HG03175 (cell line): ENCODE data around the gene POM121C.
"Not testable (repeated sequence)": the region's sequence is repeated elsewhere in the genome, so short reads cannot be mapped to it uniquely, and the experiment has no call there.

Experiments used
- ATAC-seq: cut with Tn5 transposase; IDR thresholded peaks from one replicate; pipeline ENCODE4 v1.9.1; 2021; ENCODE audit warnings: mild to moderate bottlenecking, moderate library complexity; ENCODE audit not compliant: unreplicated experiment

POM121C gene

DNA sequence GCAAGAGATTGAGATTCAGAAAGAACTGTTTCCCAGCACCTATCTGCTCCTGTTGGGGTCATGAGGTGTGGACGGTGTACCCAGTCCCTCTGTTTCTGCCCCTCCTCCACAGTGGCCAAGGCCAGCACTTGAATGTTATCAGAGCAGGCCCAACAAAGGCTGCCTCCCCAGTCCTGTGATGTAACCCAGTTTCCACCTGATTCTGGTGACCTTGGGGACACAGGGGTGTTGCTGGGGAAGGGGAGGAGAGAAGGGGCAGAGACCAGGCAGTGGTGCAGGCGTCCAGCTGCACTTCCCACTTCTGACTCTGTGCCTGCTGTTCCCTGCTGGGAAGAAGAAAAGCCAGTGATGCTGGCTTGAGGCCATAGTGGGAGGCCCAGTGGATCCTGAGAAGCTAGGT lies 88.2 kb downstream of the POM121C start:
- ATAC-seq = not testable (repeated sequence)

DNA sequence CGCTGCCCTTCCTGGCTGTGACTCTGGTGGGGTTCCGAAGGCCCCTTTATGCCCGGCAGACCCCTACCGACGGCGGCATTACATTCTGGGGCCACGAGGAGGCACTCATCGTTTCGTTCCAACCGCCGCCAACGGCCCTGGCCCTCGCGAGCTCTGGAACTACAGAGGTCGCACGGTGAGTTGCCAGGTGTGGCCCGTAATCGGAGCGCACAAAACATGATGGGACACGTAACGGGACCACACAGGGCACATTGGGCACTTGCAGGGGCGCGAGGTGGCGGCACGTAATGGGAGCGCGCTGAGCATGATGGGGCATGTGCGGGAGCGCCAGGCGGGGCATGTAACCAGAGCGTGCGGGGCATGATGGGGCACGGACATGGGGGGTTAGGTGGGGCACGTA lies 90.8 kb downstream of the POM121C start, which contains the start of gene TRIM73:
Gene TRIM73 (plus strand): TSS at position 301 of the 400 bp plus-strand sequence. CDS start 3,305 bp downstream, outside the sequence.
- ATAC-seq = not testable (repeated sequence)

- not testable (repeated sequence) for ATAC-seq
Observed at GRCh38 chr7:75393194-75393593, 92.9 kb downstream of the POM121C start.

GRCh38 chr7:75374519-75375317 lies 111.4 kb downstream of the POM121C start:
- ATAC-seq = not testable (repeated sequence)

DNA sequence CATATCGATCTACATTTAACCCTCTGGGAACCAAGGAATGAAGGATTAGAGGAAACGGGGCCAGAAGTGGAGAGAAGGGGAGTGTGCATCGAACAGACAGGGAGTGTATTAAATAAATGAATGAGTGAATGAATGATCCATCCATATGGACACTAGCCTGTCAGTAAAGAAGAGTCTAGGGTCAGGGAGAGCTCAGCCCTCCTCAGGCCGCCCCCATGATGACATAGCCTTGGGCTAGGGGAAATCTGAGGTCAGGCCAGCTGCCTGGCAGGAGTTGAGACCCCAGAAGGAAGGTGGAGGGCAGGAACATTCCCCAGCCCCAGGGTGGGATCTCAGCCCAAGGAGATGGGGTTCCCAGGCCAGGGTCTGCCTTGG lies 112.0 kb downstream of the POM121C start:
- not testable (repeated sequence) for ATAC-seq

GRCh38 chr7:75367313-75367712 lies 118.8 kb downstream of the POM121C start:
- not testable (repeated sequence) for ATAC-seq
